Activated B cell treated with CpG ODN at 0.5 μM for 24 hours (primary cell): ENCODE measurements around the gene ZNF20. TPM values are rescaled to one million over a fixed set of nuclear protein-coding genes. Genes with fewer than 3 reads are reported as not detected.

Experiments
- ATAC-seq: fragments of 200-7000 bp; cut with Tn5 transposase; one replicate; pipeline ENCODE4 v1.10.0; 2021; ENCODE audit warnings: low read depth, mild to moderate bottlenecking, moderate library complexity
- CTCF ChIA-PET: fragments of 350-600 bp; sonication (Branson Sonifier 250); formaldehyde crosslinking; loops from one replicate; lab custom pipeline; 2021; ENCODE audit warnings: antibody characterized with exemption; lab: Charles Lee
- POLR2A ChIA-PET: fragments of 350-600 bp; sonication (Branson Sonifier 250); formaldehyde crosslinking; loops from one replicate; lab custom pipeline; 2021; ENCODE audit warnings: antibody characterized with exemption; lab: Charles Lee
- DNase-seq: peaks from one replicate; pipeline ENCODE4 v3.0.0; 2022
- H3K27ac Mint-ChIP-seq: one replicate; pipeline ENCODE4 v1.8.0; 2020; ENCODE audit warnings: mixed read lengths
- H3K27me3 Mint-ChIP-seq: one replicate; pipeline ENCODE4 v1.8.0; 2021; ENCODE audit warnings: mixed read lengths
- H3K36me3 Mint-ChIP-seq: one replicate; pipeline ENCODE4 v1.8.0; 2021; ENCODE audit warnings: low read depth, mixed read lengths
- H3K4me1 Mint-ChIP-seq: one replicate; pipeline ENCODE4 v1.8.0; 2021; ENCODE audit warnings: mixed read lengths
- H3K4me3 Mint-ChIP-seq: one replicate; pipeline ENCODE4 v1.8.0; 2020; ENCODE audit warnings: mild to moderate bottlenecking, mixed read lengths
- H3K9me3 Mint-ChIP-seq: one replicate; pipeline ENCODE4 v1.8.0; 2020; ENCODE audit warnings: mixed read lengths
- intact Hi-C: fragments of 100-400 bp; cut with micrococcal nuclease; formaldehyde crosslinking; loops from one replicate; pipeline ENCODE4 v1.15.1; 2024
- total RNA-seq: library from RNA; stranded (reverse); gene quantifications from 2 replicates; pipeline ENCODE4 v1.2.3, GENCODE V29; 2022
- TF ChIP-seq, protein P1 (sequence below): fragments of 200-600 bp; IDR thresholded peaks from one replicate; pipeline ENCODE4 v1.8.0; 2022; ENCODE audit warnings: antibody characterized with exemption, mild to moderate bottlenecking

Gene ZNF20
- total RNA-seq, 1 donor from 2014 or later: 4.2 TPM

DNA sequence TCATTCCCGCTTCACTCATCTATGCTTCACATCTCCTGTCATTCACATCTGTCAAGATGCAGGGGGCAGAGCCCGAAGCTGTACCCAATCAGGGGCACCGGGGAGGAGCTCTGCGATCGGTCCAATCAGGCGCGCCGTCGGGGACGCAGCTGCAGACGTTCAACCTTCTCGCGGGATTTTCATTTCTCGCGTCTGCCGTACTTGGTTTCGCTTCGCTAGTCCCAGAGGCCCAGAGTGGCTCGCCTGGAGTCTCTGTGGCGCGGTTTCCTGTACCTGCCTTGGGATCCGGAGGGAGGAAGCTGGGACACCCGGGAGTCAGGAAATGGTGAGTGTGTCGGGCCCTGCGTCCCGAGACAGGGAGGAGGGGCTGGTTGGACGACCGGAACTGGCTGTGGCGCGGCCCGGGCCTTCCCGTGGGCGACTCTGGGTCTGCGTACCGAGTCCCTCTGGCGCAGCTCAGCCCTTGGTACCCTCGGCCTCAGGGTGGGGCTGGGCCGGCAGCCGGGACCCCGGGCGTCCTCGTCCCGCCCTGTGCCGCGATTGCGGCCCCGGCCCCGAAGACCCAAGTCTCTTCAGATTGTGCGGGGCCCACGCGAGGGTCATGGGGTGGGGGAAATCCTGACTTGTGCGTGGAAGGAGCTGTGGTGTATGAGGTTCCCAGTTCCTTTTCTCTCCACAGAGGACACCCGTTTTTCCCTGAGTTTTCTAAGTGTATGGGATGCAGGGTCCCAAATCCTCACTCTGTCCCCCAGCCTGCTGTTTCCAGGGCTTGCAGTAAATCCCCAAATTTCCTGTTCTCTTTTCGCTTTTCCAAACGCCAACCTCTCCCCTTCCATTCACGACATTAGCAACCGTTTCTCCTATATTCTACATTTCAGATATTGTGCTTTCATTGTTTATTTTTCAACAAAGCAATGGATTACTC, 23.0 kb upstream of the ZNF20 start, which contains the start of gene ZNF136:
TSS of gene ZNF136 (plus strand) at position 215 of the 925 bp plus-strand sequence. CDS start at position 323, 108 bp downstream.
- Mint-ChIP-seq H3K27ac (peak within 1 kb of the TSS; percentile 97), H3K4me3 (peak within 1 kb of the TSS; percentile 96), H3K27me3 (no peaks in the 10 kb centered on the region), H3K36me3 (peaks cover 30% of the 10 kb centered on the region), H3K9me3 (no peaks in the 10 kb centered on the region), H3K4me1 (peaks cover 44% of the 10 kb centered on the region)
- intact Hi-C loops: loop anchor here (1.0 to 2.0 kb wide), 5 partner anchors 22 to 424 kb away; partner anchors contain the start of genes ZNF20 and ZNF799
- TF ChIP-seq, protein P1, sequence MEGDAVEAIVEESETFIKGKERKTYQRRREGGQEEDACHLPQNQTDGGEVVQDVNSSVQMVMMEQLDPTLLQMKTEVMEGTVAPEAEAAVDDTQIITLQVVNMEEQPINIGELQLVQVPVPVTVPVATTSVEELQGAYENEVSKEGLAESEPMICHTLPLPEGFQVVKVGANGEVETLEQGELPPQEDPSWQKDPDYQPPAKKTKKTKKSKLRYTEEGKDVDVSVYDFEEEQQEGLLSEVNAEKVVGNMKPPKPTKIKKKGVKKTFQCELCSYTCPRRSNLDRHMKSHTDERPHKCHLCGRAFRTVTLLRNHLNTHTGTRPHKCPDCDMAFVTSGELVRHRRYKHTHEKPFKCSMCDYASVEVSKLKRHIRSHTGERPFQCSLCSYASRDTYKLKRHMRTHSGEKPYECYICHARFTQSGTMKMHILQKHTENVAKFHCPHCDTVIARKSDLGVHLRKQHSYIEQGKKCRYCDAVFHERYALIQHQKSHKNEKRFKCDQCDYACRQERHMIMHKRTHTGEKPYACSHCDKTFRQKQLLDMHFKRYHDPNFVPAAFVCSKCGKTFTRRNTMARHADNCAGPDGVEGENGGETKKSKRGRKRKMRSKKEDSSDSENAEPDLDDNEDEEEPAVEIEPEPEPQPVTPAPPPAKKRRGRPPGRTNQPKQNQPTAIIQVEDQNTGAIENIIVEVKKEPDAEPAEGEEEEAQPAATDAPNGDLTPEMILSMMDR: no peak
- CTCF ChIA-PET: interaction anchor here (0.6 to 1.9 kb wide), 3 partner anchors 103 to 365 kb away, joined by 3 to 7 read pairs (median 3); partner anchors contain the start of gene ZNF491
- POLR2A ChIA-PET: interaction anchor here (0.5 to 2.6 kb wide), 14 partner anchors 10 to 396 kb away, joined by 3 to 21 read pairs (median 4); partner anchors contain the start of genes ZNF20, ZNF439, ZNF44 and ZNF441
- peak; percentile 83 for DNase-seq
- peak; percentile 99 for ATAC-seq

DNA sequence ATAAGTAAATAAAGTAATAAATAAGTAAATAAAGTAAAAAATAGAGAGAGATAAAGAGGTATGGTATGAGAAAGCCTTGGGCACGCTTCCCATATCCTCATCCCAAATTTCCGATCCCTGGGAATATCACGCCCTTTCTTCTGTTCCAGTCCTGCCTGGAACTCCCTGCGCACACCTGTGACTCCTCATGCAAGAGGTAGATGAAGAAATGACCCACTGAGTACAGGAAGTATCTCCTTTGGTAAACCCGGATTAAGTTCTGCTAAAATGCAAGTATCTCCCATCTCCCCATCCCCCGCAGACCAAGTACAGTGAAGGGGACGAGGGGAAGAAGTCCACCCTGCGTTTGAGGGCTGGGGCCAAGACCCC, 22.3 kb upstream of the ZNF20 start:
- POLR2A ChIA-PET: interaction anchor here (0.7 to 2.6 kb wide), 11 partner anchors 9 to 395 kb away, joined by 3 to 21 read pairs (median 6); partner anchors contain the start of genes ZNF20, ZNF439, ZNF44 and ZNF441
- Mint-ChIP-seq H3K9me3 (no peaks in the 10 kb centered on the region), H3K4me3 (peak overlapping the region; percentile 96), H3K27me3 (no peaks in the 10 kb centered on the region), H3K27ac (peak overlapping the region; percentile 97), H3K36me3 (peaks cover 27% of the 10 kb centered on the region), H3K4me1 (peaks cover 41% of the 10 kb centered on the region)
- intact Hi-C loops: loop anchor here (2.0 kb wide), 3 partner anchors 22 to 168 kb away; partner anchors contain the start of gene ZNF20
- DNase-seq (no peak), ATAC-seq (no peak)
- TF ChIP-seq, protein P1: no peak
- CTCF ChIA-PET: interaction anchor here (0.6 to 1.9 kb wide), 3 partner anchors 103 to 365 kb away, joined by 3 to 7 read pairs (median 3); partner anchors contain the start of gene ZNF491

DNA sequence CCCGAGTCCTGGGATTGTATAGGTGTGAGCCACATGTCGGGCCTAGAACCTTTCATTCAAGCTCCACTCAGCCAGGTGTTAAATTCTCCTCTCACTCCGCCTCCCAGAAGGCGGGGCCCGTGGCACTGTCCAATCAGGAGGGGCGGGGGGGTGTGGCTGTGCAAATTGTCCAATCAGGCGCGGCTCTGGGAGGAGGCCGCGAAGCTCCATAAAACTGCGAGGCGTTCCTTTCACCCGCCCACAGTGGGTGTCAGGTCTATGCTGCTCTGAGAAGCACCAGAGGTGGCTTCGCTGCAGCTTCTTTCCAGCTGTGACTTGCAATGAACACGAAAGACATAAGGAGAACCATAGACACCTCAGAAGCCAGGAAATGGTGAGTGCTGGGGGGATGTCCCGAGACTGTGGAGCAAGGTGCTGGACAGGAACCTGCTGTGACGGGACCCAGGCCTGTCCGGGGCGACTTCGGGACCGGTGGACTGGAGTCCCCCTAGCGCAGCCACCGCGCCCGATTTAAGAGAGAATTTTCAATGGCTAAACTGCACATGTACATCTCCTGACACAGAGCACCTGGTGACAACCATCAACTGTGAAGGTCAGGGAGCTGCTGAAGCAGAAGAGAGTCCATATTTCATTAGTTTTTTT, 19.7 kb upstream of the ZNF20 start:
- POLR2A ChIA-PET: interaction anchor here (0.7 kb wide), 1 partner anchor 67 kb away, joined by 3 read pairs; no protein-coding TSS in a partner anchor
- ATAC-seq (no peak), DNase-seq (no peak)
- no peak overlapping the region for H3K4me3 Mint-ChIP-seq
- H3K9me3 Mint-ChIP-seq: no peaks in the 10 kb centered on the region
- peaks cover 34% of the 10 kb centered on the region for H3K4me1 Mint-ChIP-seq
- peaks cover 14% of the 10 kb centered on the region for H3K36me3 Mint-ChIP-seq
- CTCF ChIA-PET: interaction anchor here (1.1 kb wide), 1 partner anchor 20 kb away, joined by 3 read pairs; the partner anchor contains the start of gene ZNF20
- intact Hi-C loops: no loop called here
- TF ChIP-seq, protein P1: no peak
- no peak overlapping the region for H3K27ac Mint-ChIP-seq
- H3K27me3 Mint-ChIP-seq: no peaks in the 10 kb centered on the region

DNA sequence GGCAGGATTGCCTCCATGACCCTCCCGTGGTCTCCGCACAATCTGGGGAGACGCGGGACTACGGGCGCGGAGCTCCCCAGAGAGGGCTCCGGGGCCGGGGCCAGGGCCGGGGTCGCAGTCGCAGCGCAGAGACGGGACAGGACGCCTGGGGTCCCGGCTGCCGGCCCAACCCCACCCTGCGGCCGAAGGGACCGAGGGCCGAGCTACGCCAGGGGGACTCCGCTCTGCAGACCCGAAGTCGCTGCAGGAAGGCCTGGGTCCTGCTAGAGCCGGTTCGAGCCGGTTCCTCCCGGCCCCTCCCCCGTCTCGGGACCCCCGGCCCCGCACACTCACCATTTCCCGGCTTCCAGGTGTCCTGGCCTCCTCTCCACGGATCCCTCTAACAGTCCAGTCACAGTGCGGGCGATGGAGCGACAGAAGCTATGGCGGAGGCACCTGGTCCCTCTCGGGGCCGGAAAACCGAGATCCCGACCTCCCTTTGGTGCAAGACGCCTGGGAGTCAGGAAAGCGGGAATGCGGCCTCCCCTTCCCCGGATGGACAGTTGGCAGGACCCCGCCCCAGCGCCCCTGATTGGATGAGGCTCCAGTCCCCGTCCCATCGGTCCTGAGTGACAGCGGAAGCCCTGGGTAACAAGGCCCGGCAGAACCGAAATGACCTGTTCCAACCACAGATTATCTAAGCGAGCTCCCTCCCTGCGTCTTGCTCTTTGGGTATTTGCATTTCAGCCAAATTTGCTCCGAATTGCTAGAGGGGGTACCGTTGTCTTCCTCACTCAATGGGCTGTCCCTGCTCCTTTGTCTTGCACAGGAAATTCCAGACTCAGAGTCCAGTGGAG, 16.3 kb upstream of the ZNF20 start, which contains the start of gene ZNF625:
TSS of gene ZNF625 (minus strand) at position 512 of the 836 bp plus-strand sequence. CDS start at position 336, 176 bp downstream.
- DNase-seq (peak; percentile 46), ATAC-seq (peak; percentile 90)
- peak within 1 kb of the TSS; percentile 92 for H3K4me3 Mint-ChIP-seq
- intact Hi-C loops: no loop called here
- H3K27ac Mint-ChIP-seq: peak within 1 kb of the TSS; percentile 82
- ChIA-PET POLR2A (interaction anchor here (0.5 to 1.6 kb wide), 10 partner anchors 16 to 209 kb away, joined by 3 to 9 read pairs (median 4); partner anchors contain the start of genes ZNF20, ZNF442, ZNF563 and ZNF763), CTCF (interaction anchor here (0.9 to 1.2 kb wide), 3 partner anchors 15 to 233 kb away, joined by 3 to 5 read pairs (median 3); no protein-coding TSS in a partner anchor)
- no peaks in the 10 kb centered on the region for H3K9me3 Mint-ChIP-seq
- TF ChIP-seq, protein P1: no peak
- H3K36me3 Mint-ChIP-seq: peaks cover 3% of the 10 kb centered on the region
- peaks cover 12% of the 10 kb centered on the region for H3K4me1 Mint-ChIP-seq
- no peaks in the 10 kb centered on the region for H3K27me3 Mint-ChIP-seq
